NCI-H2029 (cell line): ENCODE measurements around the gene CHST11.
A peak's percentile ranks its signal among the peaks of the same experiment; 100 is the strongest.
"Not testable (repeated sequence)": the region's sequence is repeated elsewhere in the genome, so short reads cannot be mapped to it uniquely, and the experiment has no call there.

ENCODE experiments used
- DNase-seq: peaks from one replicate; lab custom pipeline; 2025; lab: John Stamatoyannopoulos, UW

CHST11 gene

GRCh38 chr12:104740668-104741067 is 283.9 kb downstream of the CHST11 start:
- DNase-seq, result no peak

GRCh38 chr12:104741077-104741476 is 284.3 kb downstream of the CHST11 start:
- DNase-seq, result no peak

- DNase-seq, result no peak
These were observed 285.0 kb downstream of the CHST11 start for GRCh38 chr12:104741497-104742367.

DNA sequence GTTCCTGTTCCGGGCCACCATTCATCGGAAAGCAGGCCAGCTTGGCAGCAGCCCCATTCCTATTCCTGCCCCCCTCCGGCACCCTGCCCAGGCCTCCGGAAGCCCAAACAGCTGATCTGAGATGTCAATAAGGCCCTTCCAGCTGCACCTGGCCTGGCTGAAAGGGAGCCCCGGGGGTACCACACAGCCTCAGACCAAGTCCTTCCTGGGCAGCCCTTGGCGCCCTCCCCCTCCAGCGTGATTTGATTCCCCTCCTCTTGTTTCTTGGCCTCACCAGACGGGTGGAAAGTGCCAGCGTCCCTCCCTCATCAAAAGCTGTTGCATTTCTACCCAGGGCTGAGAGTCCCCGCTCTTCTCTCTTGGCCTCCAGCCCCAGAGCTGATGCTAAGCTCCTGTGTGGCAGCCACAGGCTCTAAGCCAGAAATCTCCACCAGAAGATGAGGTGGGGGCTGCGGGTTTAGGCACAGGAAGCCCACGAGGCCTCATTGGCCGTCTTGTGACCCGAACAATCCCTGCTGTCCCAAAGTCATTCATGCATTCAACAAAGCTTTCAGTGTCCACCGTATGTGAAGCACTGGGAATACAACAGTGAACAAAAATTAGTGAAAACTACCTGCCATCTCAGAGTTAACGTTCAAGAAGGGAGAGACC is 285.9 kb downstream of the CHST11 start:
- DNase-seq, result peak; percentile 76

DNA sequence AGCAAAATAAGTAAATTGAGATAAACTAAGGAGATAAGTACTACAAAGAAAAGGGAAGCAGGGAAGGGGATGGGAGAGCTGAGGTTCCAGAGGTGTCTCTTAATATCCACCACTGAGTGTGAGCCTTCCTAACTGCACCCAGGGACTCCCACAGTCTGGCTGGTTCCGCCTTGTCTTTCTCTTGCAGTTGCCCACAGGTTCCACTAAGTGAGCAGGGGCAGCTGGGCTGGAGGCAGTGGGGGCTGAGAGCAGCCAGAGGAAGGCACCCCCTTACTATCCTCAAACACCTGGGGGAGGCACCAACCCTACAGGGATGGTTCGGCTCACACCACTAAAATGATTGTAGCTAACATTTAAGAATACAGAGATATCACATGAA is 286.4 kb downstream of the CHST11 start:
- no peak for DNase-seq

- not testable (repeated sequence) for DNase-seq
These were observed 287.2 kb downstream of the CHST11 start for GRCh38 chr12:104743753-104744548.

DNA sequence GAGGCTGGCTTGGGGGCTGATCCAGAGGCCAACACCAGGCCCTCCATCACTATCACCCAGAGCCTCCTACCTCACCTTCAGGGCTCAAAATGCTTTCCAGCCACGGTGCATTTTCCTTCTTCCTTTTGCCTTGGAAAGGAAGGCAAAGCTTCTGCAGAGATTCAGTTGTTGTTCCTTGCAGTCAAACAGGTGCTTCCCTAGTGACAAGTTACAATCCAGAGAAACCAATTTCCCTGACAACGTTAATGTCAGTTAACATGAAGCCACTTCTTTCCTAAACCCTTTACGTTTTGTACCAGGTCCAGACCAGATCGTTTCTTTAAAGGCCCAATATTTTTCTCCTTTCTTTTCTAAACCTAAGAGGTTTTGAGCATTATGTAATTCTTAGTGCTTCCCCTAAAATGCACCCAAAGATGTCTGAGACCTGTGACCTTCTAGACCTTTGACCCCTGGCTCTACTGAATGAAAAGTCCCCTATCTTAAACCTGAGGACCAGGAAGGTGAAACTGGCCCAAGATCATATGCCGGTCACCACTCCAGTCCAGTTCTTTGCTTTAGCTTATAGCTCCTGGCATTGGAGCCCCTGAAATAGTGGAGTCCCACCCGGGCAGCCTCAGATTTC is 289.8 kb downstream of the CHST11 start:
- DNase-seq, result no peak

GRCh38 chr12:104747330-104747729 is 290.6 kb downstream of the CHST11 start:
- DNase-seq, result no peak

DNA sequence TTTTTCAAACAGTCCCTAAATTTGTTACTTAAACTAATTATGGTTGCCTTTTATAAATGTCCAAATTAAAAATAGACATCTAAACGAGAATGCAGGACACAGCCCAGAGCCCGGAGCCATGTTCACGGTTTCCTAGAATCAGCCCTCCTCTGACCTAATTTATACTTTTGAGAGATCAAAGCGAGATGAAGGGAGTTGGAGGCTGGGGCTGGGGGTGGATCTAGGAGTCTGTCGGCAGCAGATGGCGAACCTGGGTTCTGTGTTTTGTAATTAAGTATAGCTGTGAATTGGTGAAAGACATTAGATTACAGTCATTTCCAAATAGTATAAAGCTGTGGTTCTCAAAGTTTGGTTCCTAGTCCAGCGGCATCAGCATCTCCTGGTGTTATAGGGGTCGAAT is 291.2 kb downstream of the CHST11 start:
- no peak for DNase-seq

GRCh38 chr12:104748356-104748755 is 291.6 kb downstream of the CHST11 start:
- DNase-seq, result no peak

- DNase-seq, result no peak
These were observed 292.0 kb downstream of the CHST11 start for GRCh38 chr12:104748790-104749189.

DNA sequence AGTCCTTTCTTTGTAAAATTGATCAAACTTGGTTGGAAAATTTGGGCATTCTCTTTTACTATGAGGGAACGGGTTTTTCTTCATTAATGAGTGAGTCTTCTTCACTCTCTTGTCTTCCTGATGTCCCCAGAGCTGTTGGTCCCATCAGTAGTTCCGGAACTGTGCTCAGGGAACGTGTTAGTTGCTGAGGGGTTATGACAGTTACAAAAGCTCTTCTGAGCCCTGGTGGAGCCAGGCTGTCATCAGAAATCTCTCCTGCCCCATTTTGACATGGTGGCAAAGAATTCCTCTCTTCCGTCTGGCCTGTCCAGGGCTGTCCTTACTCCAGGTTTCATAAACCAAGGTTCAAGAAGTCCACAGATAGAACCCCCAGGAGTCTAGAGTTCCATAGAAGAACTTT is 292.8 kb downstream of the CHST11 start:
- no peak for DNase-seq

GRCh38 chr12:104750061-104750460 is 293.3 kb downstream of the CHST11 start:
- DNase-seq, result no peak

DNA sequence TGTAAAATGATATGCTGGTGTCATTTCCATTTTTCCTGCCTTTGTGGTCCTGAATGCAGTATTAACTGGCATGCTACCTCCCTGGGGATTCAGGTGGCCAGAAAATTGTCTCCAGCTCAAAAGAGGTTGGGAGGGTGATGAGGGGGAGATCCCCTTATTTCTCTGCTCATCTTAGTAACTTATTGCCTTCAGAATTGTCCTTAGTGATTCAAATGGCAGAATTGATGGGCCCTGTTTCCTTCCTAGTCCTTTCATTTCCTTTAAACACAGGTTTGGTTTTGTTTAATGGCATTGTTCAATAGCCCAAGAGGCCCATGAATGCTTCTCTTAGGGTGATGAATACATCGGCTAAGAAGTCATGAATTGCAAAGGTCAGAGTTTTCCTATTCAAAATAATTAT is 294.4 kb downstream of the CHST11 start:
- no peak for DNase-seq

DNA sequence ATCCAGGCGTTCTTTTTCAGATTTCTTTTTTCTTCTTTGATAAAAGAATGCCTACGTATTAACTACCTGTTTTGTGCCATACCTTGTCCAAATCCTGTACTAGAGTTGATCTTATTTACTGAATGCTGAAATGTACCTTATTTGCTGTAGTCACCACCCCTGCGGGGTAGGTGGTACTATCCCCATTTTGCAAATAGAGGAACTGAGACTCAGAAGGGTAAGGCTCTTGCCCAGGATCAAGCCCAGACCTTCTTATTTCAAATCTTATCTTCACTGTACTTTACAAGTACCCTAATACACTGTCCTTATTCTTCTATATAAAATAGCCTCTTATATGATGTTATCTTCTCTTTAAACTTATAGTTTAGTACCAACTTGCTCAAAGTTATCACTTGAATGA is 294.8 kb downstream of the CHST11 start:
- DNase-seq, result no peak

DNA sequence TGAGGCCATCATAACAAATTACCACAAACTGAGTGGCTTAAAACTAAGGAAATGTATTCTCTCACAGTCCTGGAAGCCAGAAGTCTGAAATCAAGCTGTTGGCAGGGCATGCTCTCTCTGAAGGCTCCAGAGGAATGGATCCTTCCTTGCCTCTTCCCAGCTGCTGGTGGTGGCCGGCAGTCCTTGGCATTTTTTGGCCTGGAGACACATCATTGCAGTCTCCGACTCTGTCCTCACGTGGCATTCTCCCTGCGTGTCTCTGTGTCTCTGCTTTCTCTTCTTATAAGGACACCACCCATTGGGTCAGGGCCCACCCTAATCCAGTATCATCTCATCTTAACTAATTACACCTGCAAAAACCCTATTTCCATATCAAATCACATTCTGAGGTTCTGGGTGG is 295.3 kb downstream of the CHST11 start:
- no peak for DNase-seq

- DNase-seq, result no peak
These were observed 296.1 kb downstream of the CHST11 start for GRCh38 chr12:104752881-104753280.

GRCh38 chr12:104756901-104757300 is 300.2 kb downstream of the CHST11 start:
- DNase-seq, result no peak

GRCh38 chr12:104758771-104759170 is 302.0 kb downstream of the CHST11 start:
- DNase-seq, result no peak

GRCh38 chr12:104761091-104761490 is 304.3 kb downstream of the CHST11 start:
- DNase-seq, result no peak

GRCh38 chr12:104761611-104762010 is 304.9 kb downstream of the CHST11 start:
- DNase-seq, result no peak

GRCh38 chr12:104763168-104763805 is 306.5 kb downstream of the CHST11 start:
- DNase-seq, result no peak
